Endodermal cell (in vitro differentiated cells): ENCODE results near the gene CCDC124. TPM values are rescaled to one million over a fixed set of nuclear protein-coding genes. Genes with fewer than 3 reads are reported as not detected.

Experiments
- DNase-seq: peaks from one replicate; pipeline ENCODE4 v3.0.0-alpha.2; 2017
- H3K27ac ChIP-seq: 2 replicates; pipeline ENCODE4 v1.5.1; 2013; ENCODE audit warnings: mild to moderate bottlenecking, low read depth, low read length, moderate library complexity
- H3K27me3 ChIP-seq: 2 replicates; pipeline ENCODE4 v1.6.1; 2013; ENCODE audit warnings: mild to moderate bottlenecking, low read length, moderate library complexity; ENCODE audit not compliant: insufficient read depth, control insufficient read depth, poor library complexity, severe bottlenecking
- H3K36me3 ChIP-seq: 2 replicates; pipeline ENCODE4 v1.7.0; 2013; ENCODE audit warnings: mild to moderate bottlenecking, low read length, moderate library complexity; ENCODE audit not compliant: control insufficient read depth, insufficient read depth
- H3K4me1 ChIP-seq: one replicate; pipeline ENCODE4 v1.7.0; 2013; ENCODE audit warnings: low read length; ENCODE audit not compliant: control insufficient read depth, insufficient read depth
- H3K4me3 ChIP-seq: 2 replicates; pipeline ENCODE4 v1.5.1; 2013; ENCODE audit warnings: mild to moderate bottlenecking, low read length, moderate library complexity
- H3K9ac ChIP-seq: 2 replicates; pipeline ENCODE4 v1.6.1; 2013; ENCODE audit warnings: mild to moderate bottlenecking, low read length, moderate library complexity; ENCODE audit not compliant: poor library complexity, severe bottlenecking; ENCODE audit errors: extremely low read depth
- H3K9me3 ChIP-seq: 2 replicates; pipeline ENCODE4 v1.6.1; 2013; ENCODE audit warnings: mild to moderate bottlenecking, low read length, moderate library complexity; ENCODE audit not compliant: control insufficient read depth
- H3K27ac Mint-ChIP-seq: 2 replicates; pipeline ENCODE4 v1.8.0; 2020; ENCODE audit warnings: mixed read lengths
- H3K27me3 Mint-ChIP-seq: 2 replicates; pipeline ENCODE4 v1.8.0; 2021; ENCODE audit warnings: mild to moderate bottlenecking, mixed read lengths; ENCODE audit not compliant: insufficient read depth
- H3K36me3 Mint-ChIP-seq: 2 replicates; pipeline ENCODE4 v1.8.0; 2020; ENCODE audit warnings: low read depth, mixed read lengths
- H3K4me1 Mint-ChIP-seq: 2 replicates; pipeline ENCODE4 v1.8.0; 2020; ENCODE audit warnings: mixed read lengths
- H3K4me3 Mint-ChIP-seq: 2 replicates; pipeline ENCODE4 v1.8.0; 2020; ENCODE audit warnings: mild to moderate bottlenecking, moderate library complexity, mixed read lengths
- H3K9me3 Mint-ChIP-seq: 2 replicates; pipeline ENCODE4 v1.8.0; 2020; ENCODE audit warnings: mild to moderate bottlenecking, mixed read lengths
- CTCF ChIP-seq: fragments of 200-600 bp; sonication (generic); conservative IDR thresholded peaks from 2 replicates; pipeline ENCODE4 v1.5.0; 2021; ENCODE audit warnings: antibody characterized with exemption, mild to moderate bottlenecking
- WGBS, 2 experiments: methylation state at CpG; one replicate each; pipeline versions ENCODE4 v1.1.5 to v1.1.7; 2013; ENCODE audit warnings: missing lambda C conversion rate in 2 of 2, mixed read lengths in 1 of 2; ENCODE audit not compliant: insufficient coverage in 1 of 2, insufficient read length in 1 of 2; 5-methylcytosine and 5-hydroxymethylcytosine counted together
- total RNA-seq, 2 donors: library from RNA; stranded (reverse); fragmentation: NEBNext Ultra II Directional in 1 of 2; extraction: Animal tissue kit (Norgen Biotek cat#: 25700) in 1 of 2; gene quantifications; 2 replicates in 1 of 2; 3 replicates in 1 of 2; pipeline ENCODE4 v1.2.1, GENCODE V29; 2021

The CCDC124 gene
- total RNA-seq, 2 donors from 2014 or later: 129 to 143 TPM

DNA sequence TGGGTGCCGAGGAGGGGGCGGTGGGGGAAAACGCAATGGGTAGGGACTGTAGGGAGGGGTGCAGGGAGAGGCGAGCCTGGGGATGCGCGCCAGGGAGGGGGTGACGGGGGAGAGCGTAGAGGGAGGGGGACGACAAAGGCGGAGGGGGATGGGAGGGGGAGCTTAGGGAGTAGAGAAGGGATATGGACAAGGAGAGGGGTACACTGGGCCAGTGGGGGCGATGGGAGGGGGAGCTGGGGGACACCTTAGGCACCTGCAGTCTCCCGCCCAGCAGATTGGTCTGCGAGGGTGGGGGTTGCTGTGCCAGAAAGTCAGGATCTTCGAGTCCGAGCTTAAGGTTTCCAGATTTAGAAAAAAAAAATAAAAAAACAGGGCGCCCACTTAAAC, 15.7 kb downstream of the CCDC124 start:
- Histone ChIP-seq H3K27me3 (peaks cover 51% of the 10 kb centered on the region), H3K36me3 (no peaks in the 10 kb centered on the region), H3K9me3 (no peaks in the 10 kb centered on the region), H3K4me1 (no peaks in the 10 kb centered on the region), H3K9ac (peak overlapping the region; percentile 30), H3K4me3 (peak overlapping the region; percentile 70), H3K27ac (peak overlapping the region; percentile 94)
- Mint-ChIP-seq H3K9me3 (no peaks in the 10 kb centered on the region), H3K27me3 (peaks cover 48% of the 10 kb centered on the region), H3K4me3 (peak overlapping the region; percentile 68), H3K27ac (no peak overlapping the region), H3K4me1 (peaks cover 15% of the 10 kb centered on the region), H3K36me3 (no peaks in the 10 kb centered on the region)
- 0% methylated on average over 3 to 16 of the region's 16 CpGs for WGBS, 2 experiments
- no peak for DNase-seq
- no peak for TF ChIP-seq CTCF

GRCh38 chr19:17948931-17949930, 16.4 kb downstream of the CCDC124 start:
- Mint-ChIP-seq H3K27me3 (peaks cover 55% of the 10 kb centered on the region), H3K36me3 (no peaks in the 10 kb centered on the region), H3K4me3 (peak overlapping the region; percentile 68), H3K27ac (no peak overlapping the region), H3K9me3 (no peaks in the 10 kb centered on the region), H3K4me1 (peaks cover 21% of the 10 kb centered on the region)
- WGBS, 2 experiments: 2 to 7% methylated on average over 22 to 49 of the region's 49 CpGs
- Histone ChIP-seq H3K4me1 (peaks cover 3% of the 10 kb centered on the region), H3K36me3 (no peaks in the 10 kb centered on the region), H3K9ac (peak overlapping the region; percentile 30), H3K4me3 (peak overlapping the region; percentile 70), H3K9me3 (no peaks in the 10 kb centered on the region), H3K27ac (peak overlapping the region; percentile 94), H3K27me3 (peaks cover 56% of the 10 kb centered on the region)
- TF ChIP-seq CTCF: no peak
- DNase-seq: peak; percentile 67

DNA sequence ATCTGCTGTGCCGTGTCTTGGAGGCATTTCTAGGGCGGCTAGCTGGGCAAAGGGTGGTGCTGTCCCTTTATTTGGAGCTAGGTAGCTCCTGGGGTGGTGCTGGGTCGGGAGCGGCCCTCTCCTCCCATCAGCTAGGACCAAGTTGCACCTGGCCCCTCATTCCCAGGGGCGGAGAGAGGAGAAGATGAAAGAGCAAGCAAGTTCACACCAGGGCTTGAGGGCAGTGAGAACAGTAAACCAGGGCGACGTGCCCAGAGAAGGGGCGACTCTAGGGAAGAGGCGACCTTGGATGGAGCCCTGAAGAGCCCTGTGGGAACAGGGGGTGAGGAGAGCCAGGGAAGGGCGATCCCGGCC, 17.1 kb downstream of the CCDC124 start:
- H3K27ac ChIP-seq: peak overlapping the region; percentile 94
- H3K9ac ChIP-seq: no peak overlapping the region
- no peaks in the 10 kb centered on the region for H3K36me3 ChIP-seq
- DNase-seq: peak; percentile 86
- H3K36me3 Mint-ChIP-seq: no peaks in the 10 kb centered on the region
- peak overlapping the region; percentile 39 for H3K27ac Mint-ChIP-seq
- no peak for TF ChIP-seq CTCF
- peak overlapping the region; percentile 74 for H3K4me3 ChIP-seq
- H3K4me1 ChIP-seq: peaks cover 3% of the 10 kb centered on the region
- H3K4me1 Mint-ChIP-seq: peaks cover 21% of the 10 kb centered on the region
- peaks cover 62% of the 10 kb centered on the region for H3K27me3 Mint-ChIP-seq
- H3K4me3 Mint-ChIP-seq: peak overlapping the region; percentile 68
- WGBS, 2 experiments: 3 to 4% methylated on average over 4 to 11 of the region's 11 CpGs
- H3K9me3 Mint-ChIP-seq: no peaks in the 10 kb centered on the region
- no peaks in the 10 kb centered on the region for H3K9me3 ChIP-seq
- H3K27me3 ChIP-seq: peaks cover 56% of the 10 kb centered on the region
